ENCODE data around the gene DOC2A.

DOC2A gene

DNA sequence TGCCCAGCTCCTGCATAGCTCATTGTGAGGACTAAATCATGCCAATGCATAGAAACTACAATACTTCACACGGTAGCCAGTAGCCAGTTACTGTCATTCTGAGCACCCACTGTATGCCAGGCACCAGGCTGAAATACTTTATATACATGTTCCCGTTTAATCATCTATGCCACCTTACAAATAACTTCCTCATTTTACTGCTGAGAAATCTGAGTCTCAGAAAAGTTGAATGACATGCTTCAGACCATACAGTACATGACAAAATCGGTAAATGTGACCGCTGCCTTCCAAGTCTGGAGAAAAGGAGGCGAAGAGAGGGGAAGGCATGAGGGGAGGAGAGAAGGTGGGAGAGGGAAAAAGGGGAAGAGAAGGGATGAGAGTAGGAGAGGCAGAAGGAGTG is 29.4 kb upstream of the DOC2A start:
- Histone ChIP-seq H3K36me3 (ENCODE audit: control insufficient read depth, insufficient read depth, low read length) (no peaks in the 10 kb centered on the region), H3K4me1 (ENCODE audit: control insufficient read depth, insufficient read depth, low read length) (no peaks in the 10 kb centered on the region), H3K9ac (ENCODE audit: low read length) (no peak overlapping the region), H3K4me3 (ENCODE audit: low read length) (no peak overlapping the region), H3K27me3 (ENCODE audit: control insufficient read depth, insufficient read depth, low read length) (no peaks in the 10 kb centered on the region), H3K27ac (ENCODE audit: low read depth, low read length) (no peak overlapping the region)

DNA sequence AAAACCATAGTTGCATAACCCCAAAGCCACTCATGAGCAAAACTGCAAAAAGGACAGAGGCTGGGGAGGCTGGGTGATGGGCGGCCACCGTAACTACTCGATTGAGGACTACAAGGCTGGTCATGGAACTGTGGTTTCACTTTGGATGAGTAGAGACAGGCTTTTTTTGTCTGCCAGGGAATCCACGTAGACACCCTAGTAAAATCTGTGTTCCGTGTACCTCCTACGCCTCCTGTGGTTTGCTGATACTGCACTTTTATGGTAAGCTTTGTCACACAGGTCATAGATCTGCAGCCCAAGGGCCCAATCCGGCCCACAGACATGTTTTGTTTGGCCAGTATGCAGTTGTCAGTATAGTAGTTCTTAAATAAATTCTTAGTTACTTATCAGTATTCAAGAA is 22.4 kb upstream of the DOC2A start:
- H3K4me3 ChIP-seq (ENCODE audit: low read length): no peak overlapping the region
- no peaks in the 10 kb centered on the region for H3K36me3 ChIP-seq (ENCODE audit: control insufficient read depth, insufficient read depth, low read length)
- H3K4me1 ChIP-seq (ENCODE audit: control insufficient read depth, insufficient read depth, low read length): no peaks in the 10 kb centered on the region
- no peak overlapping the region for H3K27ac ChIP-seq (ENCODE audit: low read depth, low read length)
- H3K27me3 ChIP-seq (ENCODE audit: control insufficient read depth, insufficient read depth, low read length): peaks cover 16% of the 10 kb centered on the region
- no peak overlapping the region for H3K9ac ChIP-seq (ENCODE audit: low read length)

DNA sequence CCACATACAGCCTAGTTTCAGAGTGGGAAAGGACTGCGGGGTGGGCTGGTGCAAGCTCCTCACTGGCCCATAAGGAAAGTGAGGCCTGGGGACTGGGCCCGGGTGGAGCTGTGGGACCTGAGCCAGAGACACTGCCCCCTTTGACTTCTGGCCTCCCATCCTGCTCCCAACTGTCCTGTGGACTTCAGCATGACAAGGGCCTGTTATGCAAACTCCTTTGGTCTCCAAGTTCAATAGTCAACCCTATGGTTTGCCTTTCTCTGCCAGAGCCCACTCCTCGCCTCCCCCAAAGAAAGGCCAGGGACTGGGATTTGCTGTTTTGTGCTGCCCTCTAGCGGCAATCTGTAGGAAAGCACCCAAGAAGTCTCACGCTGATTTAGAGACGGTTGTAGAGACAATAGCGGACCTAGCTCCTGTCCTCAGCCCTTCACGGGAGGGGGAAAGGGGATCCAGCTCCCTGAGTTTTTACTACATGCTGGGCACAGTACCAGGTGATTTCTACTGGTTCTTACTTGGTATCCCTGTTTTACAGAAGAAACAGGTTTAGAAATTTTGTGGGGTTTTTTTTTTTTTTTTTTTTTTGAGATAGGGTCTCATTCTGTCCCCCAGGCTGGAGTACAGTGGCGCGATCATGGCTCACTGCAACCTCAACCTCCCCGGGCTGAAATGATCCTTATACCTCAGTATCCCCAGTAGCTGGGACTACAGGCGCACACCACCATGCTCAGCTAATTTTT is 21.4 kb upstream of the DOC2A start:
- Histone ChIP-seq H3K27ac (ENCODE audit: low read depth, low read length) (no peak overlapping the region), H3K27me3 (ENCODE audit: control insufficient read depth, insufficient read depth, low read length) (peaks cover 18% of the 10 kb centered on the region), H3K4me3 (ENCODE audit: low read length) (no peak overlapping the region), H3K9ac (ENCODE audit: low read length) (no peak overlapping the region), H3K4me1 (ENCODE audit: control insufficient read depth, insufficient read depth, low read length) (no peaks in the 10 kb centered on the region), H3K36me3 (ENCODE audit: control insufficient read depth, insufficient read depth, low read length) (no peaks in the 10 kb centered on the region)

- no peaks in the 10 kb centered on the region for H3K36me3 ChIP-seq (ENCODE audit: control insufficient read depth, insufficient read depth, low read length)
- H3K27ac ChIP-seq (ENCODE audit: low read depth, low read length): no peak overlapping the region
- no peak overlapping the region for H3K4me3 ChIP-seq (ENCODE audit: low read length)
- H3K27me3 ChIP-seq (ENCODE audit: control insufficient read depth, insufficient read depth, low read length): peaks cover 18% of the 10 kb centered on the region
- no peaks in the 10 kb centered on the region for H3K4me1 ChIP-seq (ENCODE audit: control insufficient read depth, insufficient read depth, low read length)
- H3K9ac ChIP-seq (ENCODE audit: low read length): no peak overlapping the region
Measured at GRCh38 chr16:30031477-30031918, 20.7 kb upstream of the DOC2A start.

DNA sequence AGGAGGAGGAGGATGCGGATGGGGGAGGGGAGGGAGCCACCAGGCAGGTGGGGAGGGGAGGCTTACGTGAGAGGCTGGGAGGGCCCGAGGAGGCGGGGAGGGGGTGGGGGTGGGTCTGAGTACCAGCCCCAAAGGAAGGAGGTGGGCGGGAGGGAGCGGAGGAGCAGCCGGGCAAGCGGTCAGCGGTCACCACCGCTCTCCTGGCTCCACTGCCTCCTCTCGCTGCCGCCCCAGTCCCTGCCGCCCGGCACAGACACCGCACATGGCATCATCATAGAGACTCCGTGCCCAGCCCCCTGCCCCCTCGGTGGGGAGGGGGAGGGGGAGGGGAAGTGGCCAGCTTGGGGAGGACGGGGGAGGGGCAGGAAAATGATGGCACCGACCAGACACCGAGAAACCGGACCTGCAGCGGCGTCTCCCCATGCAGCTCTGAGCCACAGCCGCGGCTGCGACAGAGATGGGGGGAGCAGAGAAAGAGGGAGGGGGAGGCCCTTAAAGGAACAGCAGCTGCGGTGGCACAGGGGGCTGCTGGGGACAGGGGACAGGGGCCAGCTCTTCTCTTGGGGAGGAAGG is 20.1 kb upstream of the DOC2A start, which contains the start of gene TLCD3B:
TSS of gene TLCD3B (minus strand) at position 431 of the 573 bp plus-strand sequence. CDS start 744 bp downstream, outside the sequence.
- H3K9ac ChIP-seq (ENCODE audit: low read length): no peak within 1 kb of the TSS
- no peak within 1 kb of the TSS for H3K27ac ChIP-seq (ENCODE audit: low read depth, low read length)
- no peaks in the 10 kb centered on the region for H3K4me1 ChIP-seq (ENCODE audit: control insufficient read depth, insufficient read depth, low read length)
- H3K36me3 ChIP-seq (ENCODE audit: control insufficient read depth, insufficient read depth, low read length): no peaks in the 10 kb centered on the region
- H3K4me3 ChIP-seq (ENCODE audit: low read length): no peak within 1 kb of the TSS
- peaks cover 21% of the 10 kb centered on the region for H3K27me3 ChIP-seq (ENCODE audit: control insufficient read depth, insufficient read depth, low read length)

GRCh38 chr16:30030011-30030685 is 19.3 kb upstream of the DOC2A start:
- H3K4me3 ChIP-seq (ENCODE audit: low read length): no peak overlapping the region
- H3K9ac ChIP-seq (ENCODE audit: low read length): no peak overlapping the region
- no peaks in the 10 kb centered on the region for H3K36me3 ChIP-seq (ENCODE audit: control insufficient read depth, insufficient read depth, low read length)
- H3K27ac ChIP-seq (ENCODE audit: low read depth, low read length): no peak overlapping the region
- no peaks in the 10 kb centered on the region for H3K4me1 ChIP-seq (ENCODE audit: control insufficient read depth, insufficient read depth, low read length)
- peaks cover 21% of the 10 kb centered on the region for H3K27me3 ChIP-seq (ENCODE audit: control insufficient read depth, insufficient read depth, low read length)

DNA sequence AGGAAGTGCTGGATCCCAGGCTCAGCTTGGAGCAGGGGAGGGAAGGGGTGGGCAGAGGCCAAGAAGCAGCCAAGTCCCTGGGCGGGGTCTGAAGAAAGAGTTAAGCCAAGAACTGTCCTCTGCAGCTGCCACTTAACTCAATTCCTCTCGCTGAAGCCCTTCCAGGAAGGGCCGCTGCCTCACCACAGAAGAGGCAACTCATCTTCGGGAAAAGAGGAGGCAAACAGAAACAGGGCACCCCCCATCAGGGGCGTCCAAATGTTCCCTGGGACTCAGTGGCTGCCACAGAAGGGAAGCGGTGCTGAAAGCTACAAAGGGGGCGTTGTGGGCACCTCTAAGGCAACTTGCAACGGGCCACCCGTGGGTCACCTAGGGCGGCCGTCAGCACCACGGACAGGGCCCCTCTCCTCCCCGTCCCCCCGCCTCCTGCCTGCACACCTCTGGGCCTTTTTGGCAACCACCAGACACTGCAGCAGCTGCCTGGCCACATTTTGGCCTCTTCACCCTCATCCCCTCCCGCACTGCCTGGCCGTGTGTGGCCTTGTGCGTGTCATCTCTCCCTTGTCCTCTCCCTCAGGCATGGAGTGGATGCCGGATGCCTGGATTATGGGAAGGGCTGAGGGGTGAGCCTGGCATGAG is 17.7 kb upstream of the DOC2A start:
- no peak overlapping the region for H3K4me3 ChIP-seq (ENCODE audit: low read length)
- no peak overlapping the region for H3K27ac ChIP-seq (ENCODE audit: low read depth, low read length)
- H3K4me1 ChIP-seq (ENCODE audit: control insufficient read depth, insufficient read depth, low read length): no peaks in the 10 kb centered on the region
- H3K9ac ChIP-seq (ENCODE audit: low read length): no peak overlapping the region
- no peaks in the 10 kb centered on the region for H3K36me3 ChIP-seq (ENCODE audit: control insufficient read depth, insufficient read depth, low read length)
- H3K27me3 ChIP-seq (ENCODE audit: control insufficient read depth, insufficient read depth, low read length): peaks cover 21% of the 10 kb centered on the region

DNA sequence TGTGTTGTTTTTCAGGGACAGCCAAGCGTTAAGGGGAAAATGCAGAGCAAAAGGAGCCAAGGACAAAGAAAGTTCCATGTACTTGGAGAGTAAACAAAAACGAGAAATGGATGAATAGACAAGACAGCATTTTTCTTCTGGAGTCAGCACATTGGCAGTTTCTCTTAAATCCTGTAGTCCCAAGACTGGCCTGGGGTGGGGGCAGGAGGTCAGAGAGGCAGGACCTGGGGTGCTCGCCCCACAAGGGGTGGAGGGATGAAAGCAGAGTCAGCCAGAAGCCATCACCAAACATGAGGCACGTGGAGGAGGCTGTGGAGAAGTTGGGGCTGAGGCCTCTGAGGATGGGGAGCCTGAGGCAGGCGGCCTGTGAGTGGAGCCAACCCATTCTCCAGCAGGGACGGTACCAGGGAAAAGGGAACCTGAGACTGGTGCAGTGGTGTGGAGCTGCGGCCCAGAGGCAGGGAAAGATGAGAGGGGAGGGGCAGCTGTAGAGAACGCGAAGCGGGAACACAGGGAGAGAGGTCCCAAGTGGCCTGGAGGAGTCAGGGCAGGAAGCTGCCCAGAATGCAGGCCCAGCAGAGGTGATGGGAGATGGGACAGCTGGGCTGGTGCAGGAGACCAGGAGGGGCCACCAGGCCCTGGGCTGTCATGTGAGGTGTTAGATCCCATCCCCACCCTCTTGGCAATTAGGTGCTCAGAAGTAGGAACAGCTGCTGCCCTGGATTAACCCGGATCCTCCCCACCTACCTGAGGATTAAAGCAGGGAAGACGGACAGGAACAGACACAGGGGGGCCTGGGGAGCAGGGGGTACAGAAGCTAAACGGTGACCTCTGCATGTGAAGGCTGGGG is 17.0 kb upstream of the DOC2A start:
- no peak overlapping the region for H3K27ac ChIP-seq (ENCODE audit: low read depth, low read length)
- H3K36me3 ChIP-seq (ENCODE audit: control insufficient read depth, insufficient read depth, low read length): no peaks in the 10 kb centered on the region
- peaks cover 21% of the 10 kb centered on the region for H3K27me3 ChIP-seq (ENCODE audit: control insufficient read depth, insufficient read depth, low read length)
- no peak overlapping the region for H3K9ac ChIP-seq (ENCODE audit: low read length)
- H3K4me3 ChIP-seq (ENCODE audit: low read length): no peak overlapping the region
- no peaks in the 10 kb centered on the region for H3K4me1 ChIP-seq (ENCODE audit: control insufficient read depth, insufficient read depth, low read length)

GRCh38 chr16:30026449-30026848 is 15.6 kb upstream of the DOC2A start:
- H3K4me3 ChIP-seq (ENCODE audit: low read length): no peak overlapping the region
- H3K27ac ChIP-seq (ENCODE audit: low read depth, low read length): no peak overlapping the region
- H3K4me1 ChIP-seq (ENCODE audit: control insufficient read depth, insufficient read depth, low read length): no peaks in the 10 kb centered on the region
- peaks cover 14% of the 10 kb centered on the region for H3K27me3 ChIP-seq (ENCODE audit: control insufficient read depth, insufficient read depth, low read length)
- H3K36me3 ChIP-seq (ENCODE audit: control insufficient read depth, insufficient read depth, low read length): no peaks in the 10 kb centered on the region
- H3K9ac ChIP-seq (ENCODE audit: low read length): no peak overlapping the region

DNA sequence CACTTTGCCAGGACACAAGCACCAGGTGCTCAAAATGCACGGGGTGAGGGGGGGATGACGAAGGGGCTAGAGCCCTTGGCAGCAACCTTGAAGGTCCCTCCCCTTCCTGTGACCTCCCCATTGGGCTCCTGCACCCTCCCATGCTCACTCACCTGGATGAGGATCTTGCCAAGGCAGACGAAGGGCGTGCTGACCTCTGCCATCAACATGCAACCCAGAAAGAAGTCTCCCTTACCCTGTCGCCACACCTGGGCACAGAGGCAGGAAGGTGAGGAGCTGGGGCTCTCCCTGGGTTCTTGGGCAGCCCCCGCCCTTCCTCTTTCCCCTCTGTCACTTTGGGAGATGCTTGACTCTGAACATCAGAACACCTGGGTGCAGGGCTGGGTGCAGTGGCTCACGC is 14.7 kb upstream of the DOC2A start:
- peaks cover 10% of the 10 kb centered on the region for H3K27me3 ChIP-seq (ENCODE audit: control insufficient read depth, insufficient read depth, low read length)
- no peak overlapping the region for H3K27ac ChIP-seq (ENCODE audit: low read depth, low read length)
- no peaks in the 10 kb centered on the region for H3K4me1 ChIP-seq (ENCODE audit: control insufficient read depth, insufficient read depth, low read length)
- H3K36me3 ChIP-seq (ENCODE audit: control insufficient read depth, insufficient read depth, low read length): no peaks in the 10 kb centered on the region
- no peak overlapping the region for H3K4me3 ChIP-seq (ENCODE audit: low read length)
- no peak overlapping the region for H3K9ac ChIP-seq (ENCODE audit: low read length)

DNA sequence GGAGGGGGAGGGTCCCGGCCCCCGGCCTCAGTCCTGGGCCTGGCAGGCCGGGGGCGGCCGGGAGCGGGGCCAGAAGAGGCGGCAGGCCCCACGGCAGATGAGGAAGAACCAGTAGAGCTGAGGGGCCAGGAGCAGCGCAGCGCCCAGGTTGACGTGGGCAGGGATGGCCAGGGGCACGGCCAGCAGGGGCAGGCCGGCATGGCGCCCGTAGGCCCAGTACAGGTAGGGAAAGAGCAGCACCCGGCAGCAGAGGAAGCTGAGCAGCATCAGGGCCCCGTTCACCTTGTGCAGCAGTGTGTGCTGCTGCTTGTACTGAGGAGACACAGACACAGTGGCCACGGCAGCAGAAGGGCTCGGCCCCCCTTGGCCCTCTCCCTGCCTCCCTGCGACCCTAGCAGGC is 14.3 kb upstream of the DOC2A start:
- no peak overlapping the region for H3K4me3 ChIP-seq (ENCODE audit: low read length)
- no peaks in the 10 kb centered on the region for H3K36me3 ChIP-seq (ENCODE audit: control insufficient read depth, insufficient read depth, low read length)
- H3K4me1 ChIP-seq (ENCODE audit: control insufficient read depth, insufficient read depth, low read length): no peaks in the 10 kb centered on the region
- no peak overlapping the region for H3K27ac ChIP-seq (ENCODE audit: low read depth, low read length)
- H3K27me3 ChIP-seq (ENCODE audit: control insufficient read depth, insufficient read depth, low read length): peaks cover 7% of the 10 kb centered on the region
- H3K9ac ChIP-seq (ENCODE audit: low read length): no peak overlapping the region

- Histone ChIP-seq H3K27me3 (ENCODE audit: control insufficient read depth, insufficient read depth, low read length) (peaks cover 6% of the 10 kb centered on the region), H3K4me1 (ENCODE audit: control insufficient read depth, insufficient read depth, low read length) (no peaks in the 10 kb centered on the region), H3K4me3 (ENCODE audit: low read length) (no peak overlapping the region), H3K9ac (ENCODE audit: low read length) (no peak overlapping the region), H3K36me3 (ENCODE audit: control insufficient read depth, insufficient read depth, low read length) (no peaks in the 10 kb centered on the region), H3K27ac (ENCODE audit: low read depth, low read length) (no peak overlapping the region)
Measured at GRCh38 chr16:30024451-30024850, 13.6 kb upstream of the DOC2A start.

Data from rectal smooth muscle tissue (tissue), 1 donor.